NCI-H526 (cell line): ENCODE data around the gene LDLRAD3.
A peak's percentile ranks its signal among the peaks of the same experiment; 100 is the strongest.

Experiments used
- DNase-seq, 2 experiments: peaks; one replicate each; lab custom pipeline; 2025; lab: John Stamatoyannopoulos, UW

LDLRAD3 gene

DNA sequence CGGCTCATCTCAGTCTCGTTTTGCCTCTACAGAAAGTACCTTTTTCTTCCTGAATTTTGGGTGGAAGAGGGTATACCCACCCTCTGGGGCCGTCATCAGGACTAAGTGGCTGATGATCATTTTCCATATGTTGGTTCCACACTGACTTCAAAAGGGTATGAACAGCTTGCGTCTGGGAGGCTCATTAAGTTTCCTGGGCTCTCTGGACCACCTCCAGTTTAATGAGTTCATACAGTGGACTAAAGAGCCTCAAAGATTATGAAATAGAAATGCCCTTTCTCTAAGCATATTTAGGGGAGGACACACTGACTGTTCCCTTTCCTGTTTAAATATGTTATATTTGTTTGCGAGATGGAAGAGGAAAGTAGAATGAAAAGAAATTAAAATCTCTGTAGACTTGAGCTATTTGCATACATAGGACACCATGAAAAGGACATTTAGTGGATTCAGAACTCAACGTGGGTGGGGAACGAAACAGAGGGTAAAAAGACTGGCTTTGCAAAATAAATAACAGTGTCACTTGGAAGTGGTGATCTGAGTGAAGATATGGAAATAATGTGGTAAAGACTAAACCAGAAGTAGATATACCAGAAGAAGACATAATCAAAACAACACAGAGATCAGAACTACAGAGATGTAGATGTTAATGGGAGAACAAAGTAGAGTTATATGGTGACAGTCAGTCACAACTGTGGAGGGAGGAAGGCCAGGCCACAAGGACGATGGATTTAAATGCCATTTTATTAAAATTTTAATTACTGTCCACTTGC is 18.7 kb downstream of the LDLRAD3 start:
- DNase-seq = peak; percentile 54 to 59

DNA sequence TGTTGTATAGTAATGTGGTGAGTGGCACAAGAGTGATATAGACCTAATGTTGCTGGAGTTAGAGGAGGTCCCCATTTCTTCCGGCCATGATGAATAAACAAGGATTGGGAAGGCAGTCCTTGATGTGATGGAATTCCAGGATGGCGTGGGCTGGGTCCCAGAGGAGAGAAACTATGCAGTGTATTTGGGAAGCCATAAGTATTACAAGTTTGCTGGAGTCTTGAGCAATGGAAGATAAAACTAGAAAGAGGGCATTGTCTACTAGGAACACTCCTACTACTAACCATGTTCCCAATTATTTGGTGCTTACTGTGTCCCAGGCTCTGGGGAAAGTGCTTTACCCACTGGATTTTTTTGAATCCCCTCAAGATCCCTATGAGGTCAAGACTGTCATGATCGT is 20.0 kb downstream of the LDLRAD3 start:
- DNase-seq = no peak

DNA sequence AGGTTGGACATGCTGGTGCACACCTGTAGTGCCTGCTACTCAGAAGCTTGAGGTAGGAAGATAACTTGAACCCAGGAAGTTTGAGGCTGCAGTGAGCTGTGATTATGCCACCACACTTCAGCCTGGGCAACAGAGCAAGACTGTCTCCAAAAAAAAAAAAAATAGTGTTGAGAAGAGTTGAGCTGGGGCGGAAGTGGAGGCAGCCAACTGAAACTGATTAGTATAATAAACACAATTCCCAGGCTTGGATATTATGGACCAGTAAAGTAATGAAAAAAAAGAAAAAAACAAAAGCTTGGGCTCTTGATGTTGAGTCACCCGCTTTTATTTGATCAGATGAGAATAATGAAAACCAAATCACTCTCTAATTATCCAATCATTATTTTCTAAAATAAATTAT is 21.0 kb downstream of the LDLRAD3 start:
- DNase-seq = no peak

DNA sequence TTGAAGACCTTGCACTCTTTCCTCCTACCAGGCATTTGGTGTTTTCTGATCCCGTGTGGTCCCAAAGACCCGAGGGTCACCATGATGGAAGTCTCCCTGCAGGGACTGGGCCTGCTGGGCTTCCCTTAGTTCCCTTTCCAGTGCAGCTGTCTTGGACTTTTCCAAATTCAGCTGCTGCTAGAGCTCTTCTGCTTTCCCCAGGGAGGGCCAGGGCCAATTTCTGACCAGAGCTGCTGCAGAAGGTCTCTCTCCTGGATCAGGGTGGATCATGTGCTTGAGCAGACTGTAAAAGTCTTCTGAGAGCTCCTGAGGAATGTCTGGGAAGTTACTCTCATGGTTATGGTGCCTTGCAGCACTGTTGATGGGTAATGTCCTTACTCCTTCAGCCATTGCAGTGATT is 23.2 kb downstream of the LDLRAD3 start:
- no peak for DNase-seq

DNA sequence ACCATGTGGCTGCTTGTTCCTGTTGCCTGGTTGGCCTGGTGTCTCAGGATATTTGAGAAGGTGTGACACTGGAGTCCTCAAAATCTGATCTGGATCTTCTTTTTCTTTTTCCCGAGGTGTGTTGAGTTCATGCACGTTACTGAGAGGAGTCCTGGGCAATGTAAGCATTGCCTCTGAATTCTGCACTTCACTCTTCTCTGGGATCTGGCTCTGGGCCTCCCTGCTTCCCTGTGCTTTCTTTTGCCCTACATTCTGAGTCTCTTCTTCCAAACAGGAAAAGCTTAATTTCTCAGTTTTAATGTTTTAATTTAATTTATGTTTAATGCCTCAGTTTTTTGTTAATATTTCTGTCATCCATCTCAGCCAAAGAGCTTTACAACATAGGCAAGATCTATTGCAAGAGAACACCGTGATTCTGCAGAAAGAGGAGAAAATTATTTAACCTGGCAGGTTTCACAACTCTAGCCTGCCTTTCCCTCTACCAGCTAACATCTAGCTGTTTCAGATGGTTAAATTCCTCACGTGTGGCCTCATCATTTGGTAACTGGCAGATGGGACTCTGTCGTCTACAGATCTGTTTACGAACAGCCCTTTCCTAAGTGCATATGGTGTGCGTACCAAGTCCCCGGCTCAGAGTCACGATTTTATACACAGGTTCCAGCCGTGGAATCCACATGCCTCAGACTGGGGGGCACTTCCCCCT is 24.7 kb downstream of the LDLRAD3 start:
- DNase-seq = no peak

DNA sequence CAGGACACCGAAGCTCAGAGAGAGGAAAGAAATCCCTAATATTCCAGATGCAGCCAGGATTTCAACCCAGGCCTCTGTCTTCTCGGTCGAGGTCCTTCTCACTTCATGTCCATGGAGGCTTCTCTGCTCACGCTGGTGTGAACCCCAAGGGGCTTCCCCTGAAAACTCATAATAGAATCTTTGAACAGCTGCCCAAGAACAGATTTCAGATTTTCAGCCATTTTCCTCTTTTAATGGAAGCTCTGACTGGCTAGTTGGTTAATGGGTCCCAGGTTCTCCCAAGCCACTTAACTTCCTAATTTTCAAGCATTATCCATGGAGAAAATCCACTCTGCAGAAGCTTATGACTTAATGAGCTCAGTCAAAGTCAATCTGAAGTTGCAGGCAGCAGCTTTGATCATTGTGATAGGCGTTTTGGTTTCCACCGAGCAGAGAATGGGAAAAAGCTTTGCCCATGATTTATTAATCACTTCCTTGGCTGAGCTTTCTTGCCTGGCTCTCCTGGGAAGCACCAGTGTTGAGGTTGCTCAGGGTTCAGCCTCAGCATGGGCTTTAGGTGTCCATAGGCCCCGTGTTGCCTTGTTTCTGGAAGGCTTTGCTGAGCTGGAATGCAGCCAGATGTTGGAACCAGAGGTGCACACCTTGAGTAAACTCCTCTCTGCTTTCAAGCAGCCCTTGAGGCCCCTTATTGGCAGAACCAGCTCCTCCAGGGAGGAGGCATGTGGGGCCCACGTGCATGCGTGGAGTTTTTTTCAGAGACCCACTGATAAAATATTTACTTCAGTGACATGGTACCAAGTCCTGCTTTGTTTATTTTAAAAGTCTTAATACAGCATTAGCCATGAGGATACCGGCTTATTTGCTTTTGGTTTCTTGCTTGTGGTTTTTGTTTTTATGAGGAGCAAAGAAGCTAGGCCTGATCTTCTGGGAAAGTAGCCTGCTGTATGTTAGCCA is 25.5 kb downstream of the LDLRAD3 start:
- DNase-seq = no peak

DNA sequence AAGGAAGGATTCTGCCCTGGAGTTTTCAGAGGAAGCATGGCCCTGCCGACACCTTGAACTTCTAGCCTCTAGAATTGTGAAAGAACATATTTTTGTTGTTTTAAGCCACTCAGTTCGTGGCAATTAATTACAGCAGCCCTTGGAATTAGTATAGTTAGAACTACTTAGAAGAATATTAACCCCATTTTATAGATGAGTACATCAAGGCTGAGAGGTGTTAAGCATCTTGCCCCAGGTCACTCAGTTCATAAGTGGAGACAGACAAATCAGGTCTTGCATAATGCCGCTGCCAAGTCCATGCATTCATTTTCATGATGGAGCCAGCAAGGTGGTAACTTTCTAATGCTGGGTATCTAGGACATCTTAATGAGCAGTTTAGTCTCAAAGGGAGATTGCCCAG is 26.6 kb downstream of the LDLRAD3 start:
- no peak for DNase-seq

DNA sequence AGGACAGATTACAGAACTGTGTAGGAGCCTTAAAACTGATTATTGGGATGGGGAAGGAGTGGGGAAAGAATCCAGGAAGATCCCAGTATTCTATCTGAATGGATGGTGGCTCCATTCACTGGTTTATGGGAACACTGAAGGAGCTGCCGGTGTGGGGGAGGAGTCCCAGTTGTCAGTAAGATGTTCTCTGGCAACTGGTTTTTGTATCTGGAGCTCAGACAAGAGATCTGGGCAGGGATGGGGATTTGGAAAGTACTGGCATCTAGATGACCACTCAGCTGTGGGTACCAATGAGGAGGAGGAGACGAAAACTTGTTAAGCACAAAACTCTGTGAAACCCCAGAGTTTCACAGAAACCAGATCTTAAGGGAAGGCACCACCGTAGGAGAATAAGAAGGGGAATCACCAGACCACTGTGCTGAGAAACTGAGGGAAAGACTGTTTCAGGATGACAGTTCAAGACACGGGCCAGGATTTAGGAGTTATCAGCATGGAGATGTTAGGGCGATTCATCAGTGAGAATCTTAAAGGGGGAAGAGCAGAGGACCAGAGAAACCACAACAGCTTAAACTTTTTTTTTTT is 28.1 kb downstream of the LDLRAD3 start:
- DNase-seq = no peak

DNA sequence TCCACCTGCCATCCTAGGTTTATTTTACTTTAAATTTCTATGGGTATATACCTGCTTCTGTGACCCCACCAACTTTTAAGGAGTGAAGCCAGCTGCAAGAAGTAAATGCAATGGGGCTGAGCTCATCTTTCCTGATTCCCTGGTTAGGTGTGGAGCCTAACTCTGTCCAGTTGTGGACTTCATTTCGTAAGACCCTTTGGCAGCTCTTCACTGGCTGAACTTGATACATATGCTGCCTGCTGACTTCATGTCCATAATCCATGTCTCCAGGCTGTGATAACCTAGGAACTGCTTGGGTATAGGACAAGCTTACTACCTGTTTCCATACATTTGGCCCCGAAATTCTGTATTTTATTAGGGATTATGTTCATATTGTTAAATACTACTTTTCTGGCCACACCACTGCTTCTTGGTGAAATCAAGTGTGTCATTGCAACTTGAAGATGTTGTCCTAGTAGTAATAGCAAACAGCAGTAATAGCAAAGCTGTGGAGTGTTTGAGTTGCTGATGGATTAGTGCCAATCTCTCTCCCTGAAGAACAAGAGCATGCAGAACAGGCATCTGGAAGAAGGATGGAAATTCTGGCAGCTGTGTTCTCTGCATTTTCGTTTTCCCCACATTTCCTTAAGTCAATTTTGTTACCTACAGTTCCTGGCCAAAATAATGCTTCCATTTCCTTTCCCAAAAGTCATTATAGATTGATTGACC is 31.2 kb downstream of the LDLRAD3 start:
- no peak for DNase-seq

DNA sequence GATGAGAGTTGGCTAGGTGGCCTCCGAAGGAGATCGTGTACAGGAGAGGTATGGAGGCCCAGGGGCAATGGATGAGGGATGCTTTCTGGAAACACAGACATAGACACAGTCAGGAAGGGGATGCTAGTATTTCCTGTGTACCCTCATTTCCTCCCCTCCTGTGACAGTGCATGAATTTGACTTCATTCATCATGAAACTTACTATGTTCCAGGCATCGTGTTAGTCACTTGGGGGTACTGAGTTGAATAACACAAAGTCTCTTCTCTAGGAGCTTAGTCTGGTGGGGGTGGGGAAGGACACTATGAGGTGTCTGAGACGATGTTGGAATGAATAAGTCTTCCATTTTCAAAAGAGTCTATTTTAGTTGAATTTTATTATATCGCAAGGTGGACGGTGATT is 32.6 kb downstream of the LDLRAD3 start:
- no peak for DNase-seq

DNA sequence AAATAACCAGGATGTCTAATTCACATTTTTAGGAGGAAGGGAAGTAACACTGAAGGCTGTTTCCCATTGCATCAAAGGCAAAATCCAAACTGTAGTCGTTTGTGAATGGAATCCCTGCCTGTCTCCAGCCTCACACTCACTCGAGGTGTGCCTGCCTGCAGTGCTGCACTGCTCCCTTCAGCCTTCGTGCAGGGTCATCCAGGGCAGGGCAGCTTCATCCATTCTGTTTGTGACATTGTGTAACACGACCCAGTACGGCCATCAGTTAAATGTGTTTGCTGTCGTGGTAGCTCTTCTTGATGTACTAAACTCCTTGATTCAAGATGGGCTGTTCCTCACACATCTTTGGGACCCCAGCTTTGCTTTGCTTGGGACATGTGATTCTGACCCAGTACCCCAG is 34.3 kb downstream of the LDLRAD3 start:
- DNase-seq = peak in 1 of 2 experiments; percentile 12

DNA sequence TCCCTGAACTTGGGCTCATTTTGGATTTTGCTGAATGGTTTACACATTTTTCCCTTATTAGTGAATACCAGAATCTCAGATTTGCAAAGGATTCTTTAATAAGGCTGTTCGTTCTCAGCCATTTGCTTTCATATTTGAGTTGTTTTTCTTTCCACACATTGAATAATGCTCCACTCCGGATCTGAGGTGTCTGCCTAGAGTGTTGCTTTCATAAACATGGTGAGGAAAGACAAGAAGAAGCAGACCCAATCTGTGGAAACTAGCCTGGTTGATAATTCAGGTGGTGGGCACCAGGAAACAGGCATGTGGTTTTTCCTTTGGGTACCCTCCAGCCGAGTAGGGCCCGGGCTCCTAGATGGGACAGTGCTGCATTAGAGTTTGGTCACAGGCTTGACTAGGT is 35.0 kb downstream of the LDLRAD3 start:
- no peak for DNase-seq

DNA sequence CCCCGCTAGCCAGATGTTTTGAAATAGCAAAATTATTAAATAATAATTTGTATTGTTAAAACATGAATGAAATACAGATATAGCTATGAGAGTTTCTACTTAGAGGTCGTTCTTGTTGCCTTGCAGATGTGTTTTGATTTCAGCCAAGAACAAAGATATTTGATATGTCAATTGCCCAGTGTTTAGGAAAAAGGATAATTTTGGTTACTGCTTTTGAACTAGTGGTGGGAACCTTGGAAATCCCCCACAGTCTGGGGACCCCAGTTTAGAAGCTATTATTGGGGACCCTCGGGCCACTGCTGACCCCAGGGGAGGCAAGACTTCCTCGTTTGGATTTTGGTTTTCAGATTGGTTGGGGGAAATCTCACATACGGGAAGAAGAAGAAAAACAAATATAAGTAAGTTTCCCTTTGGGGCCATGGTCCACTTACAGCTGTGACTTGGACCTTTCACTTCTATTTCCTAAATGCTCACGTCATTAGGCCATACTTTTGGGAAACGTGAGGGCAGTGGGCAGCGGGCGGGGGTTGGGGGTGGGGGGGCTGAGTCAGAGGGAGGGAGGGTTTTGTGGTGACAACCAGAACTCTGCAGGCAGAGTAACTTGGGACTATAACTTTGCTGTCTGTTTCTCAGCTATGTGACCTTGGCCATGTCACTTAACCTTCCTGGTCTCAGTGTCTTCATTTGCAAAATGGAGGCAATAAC is 37.0 kb downstream of the LDLRAD3 start:
- DNase-seq = no peak

DNA sequence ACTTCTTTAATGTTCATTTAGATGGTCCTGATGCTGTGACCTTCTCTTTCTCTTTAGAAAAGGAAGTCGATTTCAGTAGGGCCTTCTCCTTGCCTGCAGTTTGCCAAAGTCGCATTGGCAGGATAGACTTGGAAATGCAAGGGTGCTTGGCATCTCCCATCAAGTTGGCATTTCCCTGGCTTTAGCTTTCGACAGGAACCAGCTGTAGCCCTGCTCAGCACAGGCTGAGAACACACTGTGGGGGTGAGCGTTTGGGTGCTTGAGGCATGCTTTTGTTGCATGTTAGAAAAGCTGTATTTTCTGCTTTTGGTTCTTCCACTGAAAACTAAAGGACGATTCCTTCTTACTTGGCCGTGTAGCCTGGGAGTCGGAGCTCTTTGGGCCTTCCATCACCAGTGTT is 37.7 kb downstream of the LDLRAD3 start:
- no peak for DNase-seq

DNA sequence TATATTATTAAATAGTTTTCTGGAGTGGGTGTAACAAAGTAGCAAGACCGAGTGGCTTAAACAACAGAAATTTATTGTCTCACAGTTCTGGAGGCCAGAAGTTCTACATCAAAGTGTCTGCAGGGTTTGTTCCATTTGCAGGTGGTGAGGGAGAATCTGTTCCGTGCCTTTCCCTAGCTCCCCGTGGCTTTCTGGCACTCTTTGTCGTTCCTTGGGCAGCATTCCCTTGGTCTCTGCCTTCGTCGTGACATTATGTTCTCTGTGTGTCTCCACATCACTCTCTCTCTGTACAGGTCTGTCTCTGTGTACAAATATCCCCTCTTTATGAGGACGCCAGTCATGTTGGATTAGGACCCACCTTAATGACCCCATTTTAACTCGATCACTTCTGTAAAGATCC is 38.2 kb downstream of the LDLRAD3 start:
- DNase-seq = no peak

DNA sequence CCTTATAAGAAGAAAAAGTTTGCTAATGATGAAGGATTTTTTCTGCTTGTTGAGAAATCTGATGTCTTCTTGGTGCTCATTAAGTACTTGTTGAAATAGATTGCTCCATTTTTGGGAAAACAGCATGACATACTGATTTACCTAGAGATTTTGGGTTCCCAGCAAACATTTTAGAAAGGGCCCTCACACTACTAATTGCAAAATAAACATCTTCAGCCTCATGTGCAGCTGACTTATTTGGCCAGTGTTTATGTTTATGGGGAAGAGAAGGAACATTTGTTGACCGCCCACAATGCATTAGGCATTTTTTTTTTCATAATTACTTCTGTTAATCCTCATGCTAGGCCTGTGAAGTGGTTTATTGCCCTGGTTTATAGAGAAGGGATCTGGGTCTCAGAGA is 40.1 kb downstream of the LDLRAD3 start:
- DNase-seq = no peak

DNA sequence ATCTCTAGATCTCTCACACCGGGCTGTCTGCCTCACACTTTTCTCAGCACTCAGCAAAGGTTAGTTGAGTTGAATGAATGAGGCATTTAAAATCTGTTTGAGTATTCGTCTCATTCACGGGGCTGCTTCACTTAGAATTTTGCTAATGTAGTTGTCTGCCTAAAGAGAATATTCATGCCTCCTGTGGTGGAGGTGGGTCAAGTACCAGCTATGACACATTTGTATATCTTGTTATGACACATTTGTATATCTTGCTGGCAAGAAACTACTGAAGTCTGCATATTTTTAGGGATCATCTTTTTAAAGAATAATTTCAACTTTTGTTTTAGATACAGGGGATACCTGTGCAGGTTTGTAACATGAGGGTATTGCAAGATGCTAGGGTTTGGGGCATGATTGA is 43.1 kb downstream of the LDLRAD3 start:
- peak in 1 of 2 experiments; percentile 17 for DNase-seq

DNA sequence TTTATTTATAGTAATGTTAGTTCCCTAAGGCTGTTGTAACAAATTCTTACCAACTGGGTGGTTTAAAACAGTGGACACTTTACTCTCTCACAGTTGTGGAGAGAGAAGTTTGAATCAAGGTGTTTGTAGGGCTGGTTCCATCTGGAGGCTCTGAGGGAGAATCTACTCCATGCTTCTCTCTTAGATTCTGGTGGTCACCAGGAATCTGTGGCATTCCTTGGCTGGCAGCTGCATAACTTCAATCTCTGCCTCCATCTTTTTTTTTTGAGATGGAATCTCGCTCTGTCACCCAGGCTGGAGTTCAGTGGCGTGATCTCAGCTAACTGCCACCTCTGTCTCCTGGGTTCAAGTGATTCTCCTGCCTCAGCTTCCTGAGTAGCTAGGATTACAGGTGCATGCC is 46.3 kb downstream of the LDLRAD3 start:
- DNase-seq = no peak

DNA sequence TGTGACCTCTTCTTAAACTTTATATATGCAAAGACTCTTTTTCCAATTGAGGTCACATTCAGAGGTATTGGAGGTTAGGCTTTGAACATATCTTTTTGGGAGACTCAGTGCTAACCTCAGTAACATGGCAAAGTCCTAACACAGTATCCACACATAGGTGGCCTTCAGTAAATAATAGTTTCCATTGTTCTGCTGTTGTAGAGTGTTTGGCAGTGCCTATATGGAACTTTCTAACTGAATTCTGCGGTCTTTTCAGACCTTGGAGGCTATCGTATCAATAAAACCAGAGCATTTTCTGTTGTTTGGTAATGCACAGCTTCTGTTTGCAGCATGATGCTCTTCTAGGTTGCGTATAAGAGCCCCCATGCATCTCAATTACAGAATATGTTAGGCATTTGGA is 47.0 kb downstream of the LDLRAD3 start:
- DNase-seq = peak; percentile 64 to 69

DNA sequence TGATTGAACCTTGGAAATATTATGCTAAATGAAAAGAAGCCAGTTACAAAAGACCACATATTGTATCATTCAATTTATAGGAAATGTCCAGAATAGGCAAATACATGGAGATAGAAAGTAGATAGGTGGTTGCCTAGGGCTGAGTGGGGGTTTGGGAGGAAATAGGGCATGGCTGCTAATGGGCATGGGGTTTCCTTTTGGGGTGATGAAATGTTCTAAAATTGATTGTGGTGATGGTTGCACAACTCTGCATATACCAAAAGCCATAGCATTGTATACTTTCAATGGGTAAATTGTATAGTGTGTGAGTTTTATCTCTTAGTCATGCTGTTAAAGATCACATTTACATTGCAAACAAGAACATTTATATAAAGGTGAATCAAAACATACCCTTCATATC is 48.7 kb downstream of the LDLRAD3 start:
- peak in 1 of 2 experiments; percentile 61 for DNase-seq

DNA sequence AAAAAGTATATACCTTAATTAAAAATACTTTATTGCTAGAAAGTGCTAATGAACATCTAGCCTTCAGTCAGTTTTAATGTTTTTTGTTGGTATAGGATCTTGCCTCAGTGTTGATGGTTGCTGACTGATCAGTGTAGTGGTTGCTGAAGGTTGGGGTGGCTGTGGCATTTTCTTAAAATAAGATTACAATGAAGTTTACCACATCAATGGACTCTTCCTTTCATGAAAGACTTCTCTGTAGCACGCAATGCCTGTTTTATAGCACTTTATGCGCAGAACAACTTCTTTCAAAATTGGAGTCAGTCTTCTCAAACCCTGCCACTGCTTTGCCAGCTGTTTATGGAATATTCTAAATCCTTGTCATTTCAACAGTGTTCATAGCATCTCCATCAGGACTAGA is 50.6 kb downstream of the LDLRAD3 start:
- DNase-seq = no peak
